Amniotic stem cell (primary cell): Measurements from ENCODE around the gene TRIM14.
A peak's percentile ranks its signal among the peaks of the same experiment; 100 is the strongest.
"Not testable (repeated sequence)": the region's sequence is repeated elsewhere in the genome, so short reads cannot be mapped to it uniquely, and the experiment has no call there.

Source experiments
- DNase-seq: peaks from one replicate; lab custom pipeline; 2025; lab: John Stamatoyannopoulos, UW

The TRIM14 gene

DNA sequence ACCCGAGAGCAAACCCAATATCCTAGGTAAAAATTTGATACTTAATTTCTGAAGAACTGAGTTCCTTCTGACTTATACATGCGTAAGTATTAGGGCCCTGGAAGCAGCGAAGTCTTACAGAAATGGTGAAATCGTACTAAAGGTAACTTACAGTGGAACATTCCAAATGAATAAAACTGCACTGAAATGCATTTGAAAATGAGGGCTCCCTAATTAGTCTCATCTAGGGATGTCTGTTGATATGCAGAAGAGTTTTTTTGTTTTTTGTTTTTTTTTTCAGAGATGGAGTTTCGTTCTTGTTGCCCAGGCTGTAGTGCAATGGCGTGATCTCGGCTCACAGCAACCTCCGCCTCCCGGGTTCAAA, 72.9 kb downstream of the TRIM14 start:
- no peak for DNase-seq

DNA sequence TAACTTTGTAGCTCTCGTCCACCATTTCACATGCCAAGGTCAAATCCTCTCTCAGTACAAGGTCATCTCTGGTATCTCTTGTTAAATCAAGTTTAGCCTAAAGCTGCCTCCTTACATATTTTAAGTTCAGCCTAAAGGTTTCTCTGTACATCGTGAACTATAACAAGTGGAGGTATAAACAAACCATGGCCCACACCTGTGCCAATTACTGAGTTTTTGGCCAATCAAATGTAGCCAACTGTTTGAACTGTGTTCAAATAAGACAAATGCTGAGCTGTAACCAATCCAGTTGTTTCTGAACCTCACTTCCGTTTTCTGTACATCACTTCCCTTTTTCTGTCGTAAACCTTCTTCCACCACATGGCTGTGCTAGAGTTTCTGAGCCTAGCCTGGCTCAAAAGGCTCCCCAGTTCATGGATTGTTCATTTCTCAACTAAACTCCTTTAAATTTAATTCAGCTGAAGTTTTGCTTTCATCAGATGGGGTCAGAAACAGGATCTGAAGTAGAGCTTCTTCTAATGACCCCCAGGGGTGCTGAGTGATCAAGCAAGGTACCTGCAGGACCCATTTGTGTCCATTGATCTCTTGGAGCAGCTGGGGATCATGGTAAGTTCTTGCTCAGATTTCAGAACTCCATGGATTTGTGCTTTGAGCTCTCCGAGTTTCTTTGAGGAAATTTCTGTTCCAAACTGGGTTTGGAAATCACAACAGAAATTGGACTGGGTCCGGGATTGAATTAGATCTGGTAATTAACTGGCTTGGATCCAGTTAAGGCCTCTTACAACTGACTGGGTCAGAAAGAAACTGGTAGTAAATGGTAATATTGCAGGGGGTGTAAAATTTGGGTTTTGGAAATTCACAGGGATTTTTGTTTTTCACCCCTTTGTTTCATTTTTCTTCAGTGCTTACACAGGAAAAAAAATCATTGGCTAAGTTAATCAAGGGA, 73.5 kb downstream of the TRIM14 start:
- no peak for DNase-seq

DNA sequence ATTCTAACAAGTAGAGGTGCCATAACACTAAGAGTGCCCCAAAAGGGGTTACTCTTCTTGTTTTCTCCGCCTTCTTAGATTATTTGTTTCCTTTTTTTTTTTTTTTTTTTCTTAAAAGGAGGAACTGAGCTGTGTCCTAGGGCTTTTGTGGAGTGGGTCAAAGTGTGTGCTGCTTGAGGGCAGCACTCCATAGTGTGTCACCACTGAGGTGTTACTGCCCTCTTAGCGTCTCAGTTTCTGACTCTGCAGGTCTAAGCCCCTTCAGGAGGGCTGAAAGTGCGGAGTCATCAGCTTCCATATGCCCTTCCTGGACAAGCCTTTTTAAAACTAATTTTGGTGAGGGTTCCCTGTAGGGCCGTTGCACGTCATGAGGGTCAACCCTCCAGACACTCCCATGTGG, 75.1 kb downstream of the TRIM14 start:
- DNase-seq: no peak

DNA sequence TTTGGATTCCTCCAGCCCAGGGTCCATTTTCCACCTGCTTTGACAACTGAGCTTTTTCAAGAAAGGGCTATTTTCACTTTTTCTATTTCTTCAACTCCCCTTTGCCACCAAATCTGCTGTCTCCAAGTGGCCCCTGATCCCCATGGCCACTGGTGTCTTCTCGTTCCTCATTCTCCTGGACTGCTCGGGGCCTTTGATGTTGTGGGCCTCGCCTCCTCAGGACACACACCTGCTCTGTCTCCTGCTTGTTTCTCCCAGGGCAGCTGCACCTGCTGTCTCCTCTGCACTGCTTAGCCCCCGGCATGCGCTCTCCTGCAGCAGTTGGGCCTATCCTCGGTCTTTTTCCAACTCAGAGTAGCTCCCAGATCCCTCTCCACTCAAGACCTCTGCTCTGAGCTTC, 78.8 kb downstream of the TRIM14 start:
- no peak for DNase-seq

DNA sequence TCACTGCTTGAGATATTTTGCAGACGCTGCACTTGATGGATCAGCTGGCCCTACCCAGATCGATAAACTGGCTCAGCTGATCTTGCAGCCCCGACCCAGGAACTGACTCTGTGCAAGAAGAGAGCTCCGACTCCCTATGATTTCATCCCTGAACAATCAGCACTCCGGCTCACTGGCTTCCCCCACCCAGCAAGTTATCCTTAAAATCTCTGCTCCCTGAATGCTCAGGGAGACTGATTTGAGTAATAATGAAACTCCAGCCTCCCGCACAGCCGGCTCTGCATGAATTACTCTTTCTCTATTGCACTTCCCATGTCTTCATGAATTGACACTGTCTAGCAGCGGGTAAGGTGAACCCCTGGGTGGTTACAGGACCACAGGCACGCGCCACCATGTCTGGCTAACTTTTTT, 79.4 kb downstream of the TRIM14 start:
- no peak for DNase-seq

DNA sequence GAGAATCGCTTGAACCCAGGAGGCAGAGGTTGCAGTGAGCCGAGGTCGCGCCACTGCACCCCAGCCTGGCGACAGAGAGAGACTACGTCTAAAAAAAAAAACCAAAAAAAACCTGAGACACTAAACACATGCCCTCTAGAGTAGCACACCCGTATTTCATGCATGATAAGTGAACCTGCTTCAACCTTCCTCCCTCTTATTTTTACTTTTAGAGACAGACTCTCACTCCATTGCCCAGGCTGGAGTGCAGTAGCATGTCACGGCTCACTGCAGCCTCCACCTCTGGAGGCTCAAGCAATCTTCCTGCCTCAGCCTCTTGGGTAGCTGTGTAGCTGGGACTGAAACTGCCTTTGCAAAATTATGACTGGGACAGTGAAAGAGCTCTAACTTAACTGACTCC, 80.1 kb downstream of the TRIM14 start:
- no peak for DNase-seq

DNA sequence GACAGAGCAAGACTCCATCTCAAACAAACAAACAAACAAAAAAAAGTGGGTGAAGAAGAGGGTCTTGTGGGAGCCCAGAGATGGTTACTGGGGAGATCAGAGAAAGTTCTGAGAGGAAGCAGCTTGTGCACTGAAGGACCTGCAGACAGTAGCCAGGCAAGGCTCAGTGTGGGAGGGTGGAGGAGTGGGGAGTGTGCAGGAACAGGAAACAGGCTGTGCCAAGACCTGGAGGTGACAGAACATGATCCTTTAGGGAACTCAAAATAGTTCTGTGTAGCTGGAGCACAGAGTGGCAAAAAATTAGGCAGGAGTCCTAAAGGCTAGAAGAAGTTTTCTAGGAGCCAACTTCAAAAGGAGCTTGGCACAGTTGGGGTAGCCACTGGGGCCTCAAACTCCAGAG, 81.7 kb downstream of the TRIM14 start:
- no peak for DNase-seq

DNA sequence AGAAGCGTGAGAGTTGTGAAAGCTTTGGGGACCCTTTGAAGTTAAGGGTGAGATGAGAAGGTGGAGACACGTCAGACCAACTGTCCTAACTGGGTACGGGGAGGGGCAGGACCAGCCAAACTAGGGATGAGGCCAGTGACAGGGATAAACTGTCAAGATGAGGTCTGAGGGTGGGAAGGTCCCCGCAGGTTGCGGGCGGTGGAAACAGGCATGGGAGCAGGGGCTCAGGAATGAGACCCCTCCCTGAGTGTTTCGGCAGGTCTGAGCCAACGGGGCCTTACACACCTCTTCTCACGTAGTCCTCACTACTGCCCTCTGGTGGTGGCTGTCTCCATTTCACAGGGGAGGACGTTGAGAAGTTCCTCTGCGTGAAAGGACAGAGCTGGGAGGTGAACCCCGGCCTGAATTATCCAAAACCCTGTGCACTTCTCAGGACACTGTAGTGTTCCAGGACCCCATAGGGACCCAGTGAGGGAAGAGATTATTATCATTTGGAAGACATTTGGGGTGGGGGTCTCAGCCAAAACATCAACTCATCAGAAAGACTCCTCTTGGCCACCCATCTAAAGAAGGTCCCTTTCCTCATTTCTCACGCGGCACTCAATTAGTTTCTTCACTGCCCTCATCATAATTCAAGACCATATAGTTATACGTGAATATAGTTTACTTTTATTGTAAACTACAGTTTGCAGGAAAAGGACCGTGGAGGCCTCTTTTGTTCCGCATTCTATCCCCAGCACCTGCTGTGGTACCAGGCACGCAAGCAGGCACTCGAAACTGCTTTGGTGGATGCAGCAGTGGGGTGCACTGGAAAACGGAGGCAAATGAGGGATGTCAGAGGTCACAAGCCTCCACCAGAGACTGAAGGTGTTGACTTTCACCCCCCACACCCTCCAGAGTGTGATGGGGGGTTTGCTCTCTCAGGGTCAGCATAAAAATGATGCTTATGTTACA, 84.2 kb downstream of the TRIM14 start:
- DNase-seq: peak; percentile 29

DNA sequence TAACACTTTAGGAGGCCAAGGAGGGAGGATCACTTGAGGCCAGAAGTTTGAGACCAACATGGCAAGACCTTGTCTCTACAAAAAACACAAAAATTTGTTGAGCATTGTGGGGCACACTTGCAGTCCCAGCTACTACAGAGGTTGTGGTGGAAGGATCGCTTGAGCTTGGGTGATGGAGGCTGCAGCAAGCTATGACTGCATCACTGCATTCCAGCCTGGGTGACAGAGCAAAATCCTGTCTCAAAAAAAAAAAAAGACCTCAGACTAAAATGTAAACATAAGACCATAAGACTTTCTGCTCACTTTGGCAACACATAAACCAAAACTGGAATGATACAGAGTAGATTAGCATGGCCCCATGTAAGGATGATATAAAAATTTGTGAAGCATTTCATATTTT, 87.1 kb downstream of the TRIM14 start:
- DNase-seq: no peak

DNA sequence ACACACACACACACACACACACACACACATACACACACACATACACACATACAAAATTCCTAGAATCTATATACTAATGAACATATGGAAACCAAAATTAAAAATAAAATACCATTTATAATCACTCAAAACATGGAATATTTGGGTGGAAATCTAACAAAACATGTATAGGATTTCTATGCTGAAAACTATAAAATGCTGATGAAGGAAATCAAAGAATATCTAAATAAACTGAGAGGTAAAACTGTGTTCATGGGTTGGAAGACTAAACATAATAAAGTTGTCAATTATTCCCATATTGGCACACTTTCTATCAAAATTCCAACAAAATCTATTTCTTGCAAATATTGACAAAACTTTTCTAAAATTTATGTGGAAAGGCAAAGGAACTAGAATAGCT, 87.9 kb downstream of the TRIM14 start:
- DNase-seq: no peak

DNA sequence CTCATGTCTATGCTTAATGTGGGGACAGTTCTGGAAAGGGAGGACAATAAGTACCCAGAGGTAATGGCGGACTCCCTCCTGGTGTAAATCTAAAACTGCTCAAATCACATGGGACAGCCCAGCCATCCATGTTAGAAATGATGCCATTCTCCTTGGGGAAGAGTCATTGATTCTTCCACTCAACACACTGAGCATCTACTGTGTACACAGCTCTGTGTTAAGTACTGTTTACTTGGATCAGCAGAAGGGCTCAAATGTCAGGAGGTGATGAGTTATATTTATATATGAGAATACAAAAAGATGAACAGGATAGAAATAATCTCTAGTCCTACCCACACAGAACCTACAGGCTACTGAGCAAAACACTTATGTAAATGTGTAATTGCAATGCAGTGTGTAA, 94.3 kb downstream of the TRIM14 start:
- DNase-seq: no peak

DNA sequence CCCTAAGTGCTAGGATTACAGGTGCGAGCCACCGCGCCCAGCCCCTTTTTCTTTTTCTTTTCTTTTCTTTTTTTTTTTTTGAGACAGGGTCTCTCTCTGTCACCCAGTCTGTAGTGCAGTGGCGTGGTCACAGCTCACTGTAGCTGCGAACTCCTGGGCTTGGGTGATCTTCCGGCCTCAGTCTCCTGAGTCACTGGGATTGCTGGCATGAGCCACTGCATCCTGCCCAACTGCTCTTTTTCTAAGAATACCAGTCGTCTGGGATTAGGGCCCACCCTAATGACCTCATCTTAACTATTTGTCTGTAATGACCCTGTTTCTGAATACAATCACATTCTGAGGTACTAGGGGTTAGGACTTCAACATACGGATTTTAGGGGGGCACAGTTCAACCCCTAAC, 96.6 kb downstream of the TRIM14 start:
- DNase-seq: no peak

DNA sequence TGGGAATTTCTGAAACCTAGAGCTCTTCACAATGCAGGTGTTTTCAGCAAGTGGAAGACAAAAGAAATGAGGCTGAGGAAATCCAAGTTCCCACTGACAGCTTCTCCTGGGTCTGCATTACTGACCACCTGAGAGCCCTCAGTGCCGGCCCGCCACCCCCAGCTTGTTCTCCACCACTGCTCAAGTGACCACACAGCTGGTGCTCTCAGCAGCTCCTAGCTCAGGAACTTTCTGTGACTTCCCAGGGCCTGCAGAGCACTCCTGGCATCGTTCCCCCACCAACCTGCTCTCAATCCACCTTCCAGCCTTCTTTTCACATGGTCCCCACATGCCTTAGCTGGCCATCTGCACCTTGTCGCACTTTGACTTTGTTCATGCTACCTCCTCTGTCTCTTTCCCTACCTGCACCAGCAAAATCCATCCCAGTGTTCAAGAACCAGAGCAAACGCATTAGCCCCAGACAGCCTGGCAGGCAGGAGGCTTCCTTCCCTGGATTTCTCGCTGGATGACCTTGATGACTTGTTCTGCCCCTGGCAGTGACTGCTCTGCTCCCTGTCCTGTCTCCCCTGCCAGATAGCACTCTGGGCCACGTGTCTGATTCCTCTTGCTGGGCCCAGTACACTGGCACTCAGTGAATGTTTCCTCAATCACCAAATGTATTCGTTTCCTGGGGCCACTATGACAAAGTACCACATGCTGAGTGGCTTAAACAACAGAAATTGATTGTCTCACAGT, 97.5 kb downstream of the TRIM14 start:
- no peak for DNase-seq

DNA sequence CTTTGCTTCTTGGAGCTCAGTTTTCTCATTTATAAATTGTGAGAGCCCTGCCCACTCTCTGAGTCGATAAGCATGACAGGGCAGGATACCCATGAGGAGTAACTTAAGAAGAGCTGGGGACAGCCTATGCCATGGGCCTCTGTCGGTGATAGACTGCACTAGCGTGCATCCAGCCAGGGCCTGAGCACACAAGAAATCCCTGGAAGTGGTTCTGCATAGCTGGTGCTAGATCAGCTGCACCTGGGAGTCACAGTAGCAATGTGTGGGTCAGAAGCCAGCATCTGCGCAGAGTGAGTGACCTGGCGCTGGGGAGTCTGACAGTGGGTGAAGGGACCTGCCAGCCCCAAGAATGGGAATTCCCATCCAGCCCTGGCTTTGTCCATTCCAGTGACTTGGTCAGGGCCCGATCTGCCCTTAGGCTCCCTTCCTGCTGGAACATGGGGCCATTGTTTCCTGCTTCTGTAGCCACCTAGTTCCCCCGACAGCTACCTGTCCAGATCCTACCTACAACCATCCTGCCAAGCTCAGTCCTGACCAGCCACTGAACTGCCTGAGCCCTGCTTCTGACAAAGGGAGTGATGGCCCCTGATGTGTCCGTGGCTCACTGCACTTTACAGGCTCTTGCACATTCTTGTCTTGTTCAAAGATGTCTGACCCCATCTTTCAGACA, 98.4 kb downstream of the TRIM14 start:
- no peak for DNase-seq

DNA sequence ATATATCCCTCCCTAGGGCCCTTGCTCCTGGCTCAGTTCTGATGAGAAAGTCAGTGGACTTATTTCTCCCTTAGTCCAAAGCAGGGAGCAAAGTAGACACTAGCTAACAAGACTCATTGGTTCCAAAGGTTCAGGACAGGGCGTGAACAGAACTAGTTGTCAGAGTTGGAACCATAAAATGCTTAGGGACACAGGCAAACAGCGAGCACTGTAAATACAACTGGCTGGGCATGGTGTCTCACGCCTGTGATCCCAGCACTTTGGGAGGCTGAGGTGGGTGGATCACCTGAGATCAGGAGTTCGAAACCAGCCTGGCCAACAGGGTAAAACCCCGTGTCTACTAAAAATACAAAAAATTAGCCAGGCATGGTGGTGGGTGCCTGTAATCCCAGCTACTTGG, 99.2 kb downstream of the TRIM14 start:
- not testable (repeated sequence) for DNase-seq
